ENCODE data around the gene ANKS3.

- TF ChIP-seq, protein P1, sequence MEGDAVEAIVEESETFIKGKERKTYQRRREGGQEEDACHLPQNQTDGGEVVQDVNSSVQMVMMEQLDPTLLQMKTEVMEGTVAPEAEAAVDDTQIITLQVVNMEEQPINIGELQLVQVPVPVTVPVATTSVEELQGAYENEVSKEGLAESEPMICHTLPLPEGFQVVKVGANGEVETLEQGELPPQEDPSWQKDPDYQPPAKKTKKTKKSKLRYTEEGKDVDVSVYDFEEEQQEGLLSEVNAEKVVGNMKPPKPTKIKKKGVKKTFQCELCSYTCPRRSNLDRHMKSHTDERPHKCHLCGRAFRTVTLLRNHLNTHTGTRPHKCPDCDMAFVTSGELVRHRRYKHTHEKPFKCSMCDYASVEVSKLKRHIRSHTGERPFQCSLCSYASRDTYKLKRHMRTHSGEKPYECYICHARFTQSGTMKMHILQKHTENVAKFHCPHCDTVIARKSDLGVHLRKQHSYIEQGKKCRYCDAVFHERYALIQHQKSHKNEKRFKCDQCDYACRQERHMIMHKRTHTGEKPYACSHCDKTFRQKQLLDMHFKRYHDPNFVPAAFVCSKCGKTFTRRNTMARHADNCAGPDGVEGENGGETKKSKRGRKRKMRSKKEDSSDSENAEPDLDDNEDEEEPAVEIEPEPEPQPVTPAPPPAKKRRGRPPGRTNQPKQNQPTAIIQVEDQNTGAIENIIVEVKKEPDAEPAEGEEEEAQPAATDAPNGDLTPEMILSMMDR (conservative IDR thresholded peaks at IDR 0.05), result no peak
- no peak for TF ChIP-seq ZFX (IDR thresholded peaks at IDR 0.05)
Measured at GRCh38 chr16:4765511-4766474, 31.7 kb upstream of the ANKS3 start.

All from C4-2B (cell line).